ENCODE measurements around the gene FLAD1.
A peak's percentile ranks its signal among the peaks of the same experiment; 100 is the strongest.

The FLAD1 gene

GRCh38 chr1:154994591-154994990 is 11.4 kb downstream of the FLAD1 start:
- DNase-seq (ENCODE audit: extremely low spot score): no peak
- TF ChIP-seq FOXM1 (IDR thresholded peaks at IDR 0.05; ENCODE audit: borderline replicate concordance) (no peak), ARNT (IDR thresholded peaks at IDR 0.05) (no peak), L3MBTL2 (conservative IDR thresholded peaks at IDR 0.05) (no peak), SP1 (IDR thresholded peaks at IDR 0.05) (no peak), ELF4 (IDR thresholded peaks at IDR 0.05) (no peak), FOXA1 (IDR thresholded peaks at IDR 0.05) (no peak), HDGF (IDR thresholded peaks at IDR 0.05; ENCODE audit: borderline replicate concordance) (no peak), TARDBP (IDR thresholded peaks at IDR 0.05) (no peak), NFRKB (IDR thresholded peaks at IDR 0.05) (no peak), BHLHE40 (IDR thresholded peaks at IDR 0.05; ENCODE audit: borderline replicate concordance) (no peak), SUZ12 (IDR thresholded peaks at IDR 0.05) (no peak), LEF1 (IDR thresholded peaks at IDR 0.05; ENCODE audit: borderline replicate concordance) (no peak), ZNF384 (IDR thresholded peaks at IDR 0.05) (no peak), CTBP1 (IDR thresholded peaks at IDR 0.05; ENCODE audit: borderline replicate concordance) (no peak), FOXK2 (IDR thresholded peaks at IDR 0.05) (no peak)
- TF ChIP-seq, protein P1, sequence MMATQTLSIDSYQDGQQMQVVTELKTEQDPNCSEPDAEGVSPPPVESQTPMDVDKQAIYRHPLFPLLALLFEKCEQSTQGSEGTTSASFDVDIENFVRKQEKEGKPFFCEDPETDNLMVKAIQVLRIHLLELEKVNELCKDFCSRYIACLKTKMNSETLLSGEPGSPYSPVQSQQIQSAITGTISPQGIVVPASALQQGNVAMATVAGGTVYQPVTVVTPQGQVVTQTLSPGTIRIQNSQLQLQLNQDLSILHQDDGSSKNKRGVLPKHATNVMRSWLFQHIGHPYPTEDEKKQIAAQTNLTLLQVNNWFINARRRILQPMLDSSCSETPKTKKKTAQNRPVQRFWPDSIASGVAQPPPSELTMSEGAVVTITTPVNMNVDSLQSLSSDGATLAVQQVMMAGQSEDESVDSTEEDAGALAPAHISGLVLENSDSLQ (IDR thresholded peaks at IDR 0.05): no peak
- ChIA-PET POLR2A (interaction anchor here (0.8 to 3.6 kb wide), 13 partner anchors 11 to 200 kb away, joined by 3 to 34 read pairs (median 4); partner anchors contain the start of genes ADAM15, CKS1B, EFNA4 and FLAD1), CTCF (interaction anchor here (0.6 to 7.8 kb wide), 6 partner anchors 11 to 664 kb away, joined by 3 to 45 read pairs (median 11); partner anchors contain the start of genes FLAD1 and PBXIP1)

- peak; percentile 54 for DNase-seq (ENCODE audit: extremely low spot score)
- ChIA-PET CTCF (interaction anchor here (0.6 to 7.8 kb wide), 12 partner anchors 12 to 559 kb away, joined by 3 to 45 read pairs (median 6); partner anchors contain the start of genes FLAD1 and PBXIP1), POLR2A (interaction anchor here (1.3 to 3.6 kb wide), 5 partner anchors 12 to 34 kb away, joined by 4 to 34 read pairs (median 10); partner anchors contain the start of genes CKS1B, FLAD1 and PYGO2)
- TF ChIP-seq ZNF384 (IDR thresholded peaks at IDR 0.05): peak; percentile 98
Observed at GRCh38 chr1:154995301-154995983, 12.3 kb downstream of the FLAD1 start.

- CTCF ChIA-PET: interaction anchor here (0.7 to 7.8 kb wide), 8 partner anchors 14 to 64 kb away, joined by 3 to 45 read pairs (median 5); partner anchors contain the start of gene FLAD1
- POLR2A ChIA-PET: interaction anchor here (1.0 to 2.2 kb wide), 4 partner anchors 14 to 36 kb away, joined by 4 to 10 read pairs (median 6); partner anchors contain the start of genes CKS1B, FLAD1 and PYGO2
- DNase-seq (ENCODE audit: extremely low spot score): no peak
- TF ChIP-seq, protein P1 (IDR thresholded peaks at IDR 0.05): no peak
- no peak for TF ChIP-seq HDGF (IDR thresholded peaks at IDR 0.05; ENCODE audit: borderline replicate concordance)
- no peak for TF ChIP-seq BHLHE40 (IDR thresholded peaks at IDR 0.05; ENCODE audit: borderline replicate concordance)
- TF ChIP-seq CTBP1 (IDR thresholded peaks at IDR 0.05; ENCODE audit: borderline replicate concordance): no peak
- no peak for TF ChIP-seq L3MBTL2 (conservative IDR thresholded peaks at IDR 0.05)
- TF ChIP-seq ELF4 (IDR thresholded peaks at IDR 0.05): no peak
- TF ChIP-seq NFRKB (IDR thresholded peaks at IDR 0.05): no peak
- TF ChIP-seq LEF1 (IDR thresholded peaks at IDR 0.05; ENCODE audit: borderline replicate concordance): no peak
- TF ChIP-seq FOXM1 (IDR thresholded peaks at IDR 0.05; ENCODE audit: borderline replicate concordance): no peak
- no peak for TF ChIP-seq SP1 (IDR thresholded peaks at IDR 0.05)
- no peak for TF ChIP-seq ARNT (IDR thresholded peaks at IDR 0.05)
- TF ChIP-seq TARDBP (IDR thresholded peaks at IDR 0.05): no peak
- TF ChIP-seq SUZ12 (IDR thresholded peaks at IDR 0.05): no peak
- no peak for TF ChIP-seq ZNF384 (IDR thresholded peaks at IDR 0.05)
- no peak for TF ChIP-seq FOXK2 (IDR thresholded peaks at IDR 0.05)
- TF ChIP-seq FOXA1 (IDR thresholded peaks at IDR 0.05): no peak
Observed at GRCh38 chr1:154996966-154997701, 14.0 kb downstream of the FLAD1 start.

DNA sequence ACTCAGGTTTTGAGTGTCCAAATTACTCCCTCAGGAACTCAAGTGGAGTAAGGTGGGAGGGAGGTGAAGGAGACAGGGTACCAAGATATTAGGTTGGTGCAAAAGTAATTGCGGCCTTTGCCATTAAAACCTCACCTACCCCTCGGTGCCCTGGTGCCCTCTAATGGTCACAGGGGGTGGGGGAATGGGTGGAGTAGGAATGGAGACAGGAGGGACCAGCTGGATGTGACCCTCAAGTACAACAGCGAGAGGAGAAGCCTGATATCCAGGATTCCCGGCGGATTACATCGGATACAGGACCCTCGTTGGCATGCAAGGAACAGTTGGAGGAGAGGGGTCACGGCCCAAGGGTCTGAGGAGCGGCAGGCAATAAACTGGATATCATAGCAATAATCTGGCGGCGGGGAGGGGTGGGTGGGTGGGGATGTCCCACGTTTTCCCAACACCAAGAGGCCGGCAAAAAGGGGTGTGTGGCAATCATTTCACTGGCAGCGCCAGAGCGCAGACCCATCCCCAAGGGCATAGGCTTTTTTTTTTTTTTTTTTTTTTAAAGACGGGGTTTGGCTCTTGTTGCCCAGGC is 15.1 kb downstream of the FLAD1 start:
- ChIA-PET POLR2A (interaction anchor here (1.0 to 3.8 kb wide), 10 partner anchors 15 to 196 kb away, joined by 3 to 43 read pairs (median 12); partner anchors contain the start of genes ADAM15, FLAD1, PMVK and PYGO2), CTCF (interaction anchor here (0.6 to 7.8 kb wide), 12 partner anchors 8 to 540 kb away, joined by 3 to 45 read pairs (median 4); partner anchors contain the start of genes CKS1B, FLAD1, PBXIP1 and PYGO2)
- TF ChIP-seq BHLHE40 (IDR thresholded peaks at IDR 0.05; ENCODE audit: borderline replicate concordance): no peak
- TF ChIP-seq FOXK2 (IDR thresholded peaks at IDR 0.05): no peak
- TF ChIP-seq ELF4 (IDR thresholded peaks at IDR 0.05): peak; percentile 38; the same call in 1 of the 2 replicates
- TF ChIP-seq ARNT (IDR thresholded peaks at IDR 0.05): no peak
- TF ChIP-seq HDGF (IDR thresholded peaks at IDR 0.05; ENCODE audit: borderline replicate concordance): no peak
- no peak for TF ChIP-seq CTBP1 (IDR thresholded peaks at IDR 0.05; ENCODE audit: borderline replicate concordance)
- no peak for TF ChIP-seq SP1 (IDR thresholded peaks at IDR 0.05)
- no peak for TF ChIP-seq TARDBP (IDR thresholded peaks at IDR 0.05)
- TF ChIP-seq L3MBTL2 (conservative IDR thresholded peaks at IDR 0.05): no peak
- DNase-seq (ENCODE audit: extremely low spot score): no peak

GRCh38 chr1:154998818-154999570 is 15.8 kb downstream of the FLAD1 start:
- TF ChIP-seq HDGF (IDR thresholded peaks at IDR 0.05; ENCODE audit: borderline replicate concordance): no peak
- no peak; the same call in 1 of the 2 replicates for TF ChIP-seq CTBP1 (IDR thresholded peaks at IDR 0.05; ENCODE audit: borderline replicate concordance)
- TF ChIP-seq FOXM1 (IDR thresholded peaks at IDR 0.05; ENCODE audit: borderline replicate concordance): peak; percentile 20; the same call in 1 of the 2 replicates
- TF ChIP-seq SUZ12 (IDR thresholded peaks at IDR 0.05): no peak
- POLR2A ChIA-PET: interaction anchor here (0.7 to 3.8 kb wide), 17 partner anchors 9 to 195 kb away, joined by 3 to 43 read pairs (median 5); partner anchors contain the start of genes ADAM15, EFNA3, FLAD1 and PMVK
- peak; percentile 86 for DNase-seq (ENCODE audit: extremely low spot score)
- CTCF ChIA-PET: interaction anchor here (0.6 to 7.8 kb wide), 20 partner anchors 9 to 540 kb away, joined by 3 to 45 read pairs (median 4); partner anchors contain the start of genes ADAM15, CKS1B, FLAD1 and PBXIP1

All from HEK293T (cell line).